Left hindlimb (tissue), 1 donor: ENCODE data around the gene OLFM3.

Source experiments
- DNase-seq: peaks from one replicate; pipeline ENCODE4 v3.0.0-alpha.2; 2018

Gene OLFM3

GRCh38 chr1:101843160-101843559 lies 153.6 kb downstream of the OLFM3 start:
- DNase-seq = no peak

GRCh38 chr1:101841824-101842223 lies 154.9 kb downstream of the OLFM3 start:
- no peak for DNase-seq

- DNase-seq = no peak
Observed at GRCh38 chr1:101835988-101836387, 160.7 kb downstream of the OLFM3 start.

- no peak for DNase-seq
Observed at GRCh38 chr1:101833312-101833711, 163.4 kb downstream of the OLFM3 start.

- no peak for DNase-seq
Observed at GRCh38 chr1:101826416-101826815, 170.3 kb downstream of the OLFM3 start.

- DNase-seq = no peak
Observed at GRCh38 chr1:101820071-101820470, 176.7 kb downstream of the OLFM3 start.

- DNase-seq = no peak
Observed at GRCh38 chr1:101816262-101816661, 180.5 kb downstream of the OLFM3 start.

GRCh38 chr1:101798417-101798816 lies 198.3 kb downstream of the OLFM3 start:
- DNase-seq = no peak

GRCh38 chr1:101797722-101798121 lies 199.0 kb downstream of the OLFM3 start:
- no peak for DNase-seq

- no peak for DNase-seq
Observed at GRCh38 chr1:101781201-101781831, 215.4 kb downstream of the OLFM3 start.

GRCh38 chr1:101769520-101769919 lies 227.2 kb downstream of the OLFM3 start:
- no peak for DNase-seq

- no peak for DNase-seq
Observed at GRCh38 chr1:101757985-101758384, 238.7 kb downstream of the OLFM3 start.

- no peak for DNase-seq
Observed at GRCh38 chr1:101756411-101756810, 240.3 kb downstream of the OLFM3 start.
